ENCODE data around the gene ABHD10.
A peak's percentile ranks its signal among the peaks of the same experiment; 100 is the strongest.

The ABHD10 gene
- total RNA-seq = 7.5 to 104 (median 74.8) reads per million in 18 experiments

- peak; percentile 99 for DNase-seq
Observed at GRCh38 chr3:111978583-111979433, at the start of gene ABHD10. ABHD10 (plus strand) TSS chr3:111979026; CDS start chr3:111979062, 36 bp downstream.

DNA sequence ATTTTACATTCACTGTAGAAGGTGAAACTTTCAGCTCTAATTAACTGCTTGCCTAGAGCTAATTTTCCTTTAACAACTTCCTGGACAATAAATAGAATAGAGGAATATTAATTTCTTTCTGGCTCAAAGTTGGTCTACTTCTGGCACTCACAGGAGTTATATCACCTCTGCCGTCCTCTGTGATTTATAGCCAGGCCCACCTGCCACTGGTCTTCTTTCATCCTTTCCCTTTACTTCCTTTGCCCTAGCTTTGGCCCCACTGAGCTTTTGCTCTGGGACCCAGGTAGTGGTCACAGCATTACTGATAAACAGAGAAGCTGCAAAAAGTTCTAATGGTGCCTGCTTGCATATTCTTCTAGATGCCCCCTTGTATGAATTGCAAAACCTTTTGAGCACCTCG, 49.3 kb upstream of the ABHD10 start:
- DNase-seq = no peak

GRCh38 chr3:111932946-111933345, 45.9 kb upstream of the ABHD10 start:
- DNase-seq = no peak

DNA sequence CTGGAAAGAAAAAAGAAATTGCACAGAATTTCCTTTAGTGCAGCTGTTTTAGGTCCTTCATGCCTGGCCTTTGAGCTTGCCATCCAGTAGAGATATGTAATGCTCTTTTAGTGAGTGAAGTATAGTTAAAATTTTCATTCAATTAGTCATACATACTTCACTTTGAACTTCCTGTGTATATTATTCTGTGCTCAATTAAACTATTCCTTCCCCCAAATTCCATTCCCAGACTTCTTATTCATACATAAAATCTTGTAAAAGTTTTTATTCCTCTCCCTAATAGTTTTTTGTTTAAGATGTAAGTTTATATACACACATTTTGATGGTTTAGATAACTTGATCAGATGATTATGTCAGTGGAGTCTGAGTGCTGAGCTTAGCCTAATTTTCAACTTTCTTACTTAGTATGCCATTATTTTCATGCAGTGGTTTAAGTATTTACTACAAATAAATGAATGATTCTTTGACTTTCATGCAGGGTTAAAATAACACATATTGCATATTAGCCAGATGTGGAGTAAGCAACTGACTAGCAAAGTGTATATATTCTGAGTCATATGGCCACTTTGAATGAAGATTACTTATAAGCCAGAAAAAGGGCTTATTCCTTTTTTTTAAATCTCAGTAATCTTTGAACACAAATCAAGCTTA, 42.5 kb upstream of the ABHD10 start:
- DNase-seq = no peak

DNA sequence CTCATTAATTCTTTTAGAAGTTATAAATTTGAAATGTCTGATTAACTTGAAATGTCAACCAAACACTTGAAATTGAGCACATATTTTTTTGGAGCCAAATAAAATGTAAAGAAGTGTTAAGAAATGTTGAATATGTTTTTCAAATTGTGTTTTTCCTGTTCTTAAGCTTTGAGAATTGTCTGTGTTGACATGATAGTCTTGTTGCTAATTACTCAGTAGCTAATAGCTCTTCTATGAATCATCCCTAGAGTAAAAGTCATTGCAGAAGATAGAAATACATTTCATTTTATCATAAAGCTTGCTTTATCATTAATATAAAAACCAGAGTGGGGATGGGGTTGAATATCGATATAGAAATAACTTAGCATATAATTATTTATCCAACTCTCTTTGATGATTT, 41.9 kb upstream of the ABHD10 start:
- DNase-seq = no peak

DNA sequence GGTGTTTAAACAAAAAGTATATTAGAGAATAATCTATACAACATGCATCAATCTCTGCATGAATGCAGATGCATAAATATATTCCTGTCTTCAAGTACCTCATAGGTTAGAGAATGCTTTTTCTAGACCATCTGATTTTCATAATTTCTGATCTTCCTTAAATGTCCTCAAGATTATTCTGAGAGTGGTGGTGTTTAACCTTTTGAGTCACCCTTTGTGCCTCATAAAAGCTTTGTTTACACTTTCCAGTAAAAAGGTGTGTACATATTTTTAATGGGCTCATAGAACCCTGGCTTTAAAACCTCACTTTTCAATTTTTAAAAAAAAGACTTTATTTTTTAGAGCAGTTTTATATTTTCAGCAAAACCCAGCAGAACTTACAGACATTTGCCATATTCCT, 41.0 kb upstream of the ABHD10 start:
- no peak for DNase-seq

DNA sequence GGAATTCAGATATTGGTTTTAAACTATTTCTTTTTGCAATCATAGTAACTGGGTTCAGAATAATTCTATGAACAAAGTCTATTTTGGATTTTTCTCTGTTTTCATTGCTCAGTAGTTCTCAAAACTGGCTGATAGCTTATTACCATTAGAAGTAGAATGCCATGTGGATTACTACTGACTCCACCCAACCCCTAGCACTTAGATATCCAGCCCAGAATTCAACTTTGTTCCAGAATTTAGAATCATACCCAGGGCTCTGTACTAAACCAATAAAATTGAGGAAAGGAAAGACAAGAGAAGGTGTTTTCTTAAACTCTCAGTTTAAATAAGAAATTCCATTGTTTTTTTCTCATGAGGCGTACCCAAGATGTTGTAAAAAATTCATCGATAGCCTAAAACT, 39.0 kb upstream of the ABHD10 start:
- DNase-seq = no peak

DNA sequence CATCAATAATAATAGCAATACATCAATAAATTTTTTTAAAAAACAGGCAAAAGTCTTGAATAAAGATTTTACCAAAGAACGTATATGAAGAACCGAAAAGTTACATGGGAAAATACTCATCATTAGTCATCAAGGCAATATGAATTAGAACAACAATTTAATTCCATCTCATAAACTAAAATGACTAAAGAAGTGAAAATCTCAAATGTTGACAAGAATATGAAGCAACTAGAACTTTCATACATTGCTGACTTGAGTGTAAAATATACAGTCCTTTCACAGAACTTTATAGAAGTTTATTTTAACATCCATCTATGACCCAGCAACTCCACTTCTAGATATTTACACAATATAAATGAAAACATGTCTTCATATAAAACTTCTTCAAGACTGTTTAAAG, 35.3 kb upstream of the ABHD10 start:
- no peak for DNase-seq

- DNase-seq = peak in 1 of 2 donors; percentile 18
Observed at GRCh38 chr3:111944372-111944771, 34.5 kb upstream of the ABHD10 start.

DNA sequence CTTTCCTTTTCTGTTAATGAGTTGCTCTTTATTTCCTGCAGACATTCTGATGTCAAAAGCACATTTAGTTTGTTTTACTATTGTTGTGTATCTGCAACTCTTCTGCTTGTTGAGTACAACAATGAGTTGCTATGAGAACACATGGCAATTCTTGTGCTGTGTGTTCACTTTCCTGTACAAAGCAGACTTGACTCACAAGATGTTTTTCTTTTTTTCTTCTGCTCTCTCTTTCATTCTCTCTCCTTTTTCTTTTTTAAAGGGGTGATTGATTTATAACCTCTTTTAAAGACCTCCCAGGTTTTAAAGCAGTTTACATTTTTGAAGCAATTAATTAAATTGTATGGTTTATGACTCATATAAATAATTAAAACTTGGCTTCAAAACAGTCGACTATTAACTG, 31.6 kb upstream of the ABHD10 start:
- no peak for DNase-seq

DNA sequence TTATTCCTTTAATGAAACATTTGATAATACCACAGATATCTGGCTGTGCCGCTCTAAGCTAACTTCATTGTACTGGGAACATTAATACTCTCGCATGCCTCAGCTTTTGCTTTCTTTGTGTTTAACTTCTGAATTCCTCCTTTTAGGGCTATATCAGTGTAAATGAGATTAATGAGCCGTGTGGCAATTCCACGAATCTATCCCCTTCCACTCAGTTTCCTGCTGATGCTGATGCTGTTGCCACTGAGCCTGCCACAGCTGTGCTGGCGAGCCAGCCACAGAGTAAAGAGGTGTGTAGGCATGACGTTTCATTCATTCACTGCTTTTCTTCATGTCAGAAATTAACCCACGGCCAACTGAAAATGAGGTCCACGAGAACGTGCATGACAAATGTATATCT, 30.0 kb upstream of the ABHD10 start:
- DNase-seq = no peak

DNA sequence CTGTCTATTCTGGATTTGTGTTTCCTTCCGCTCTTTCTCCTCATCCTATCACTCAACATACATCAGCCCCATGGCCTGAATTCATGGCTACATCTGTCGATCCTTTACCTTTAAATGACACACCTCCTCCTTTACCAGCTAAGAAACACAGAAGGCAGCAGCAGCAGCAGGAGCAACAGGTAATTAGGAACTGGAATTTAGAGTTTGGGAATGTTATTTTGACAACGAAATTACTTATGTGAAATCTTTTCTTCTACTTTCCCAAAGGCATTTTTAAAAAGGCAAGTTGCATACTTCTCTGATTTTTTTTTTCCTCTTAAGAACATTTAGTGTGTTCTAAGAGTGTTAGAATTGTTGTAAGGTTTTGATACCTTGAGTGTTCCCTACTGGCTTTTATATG, 29.1 kb upstream of the ABHD10 start:
- no peak for DNase-seq

DNA sequence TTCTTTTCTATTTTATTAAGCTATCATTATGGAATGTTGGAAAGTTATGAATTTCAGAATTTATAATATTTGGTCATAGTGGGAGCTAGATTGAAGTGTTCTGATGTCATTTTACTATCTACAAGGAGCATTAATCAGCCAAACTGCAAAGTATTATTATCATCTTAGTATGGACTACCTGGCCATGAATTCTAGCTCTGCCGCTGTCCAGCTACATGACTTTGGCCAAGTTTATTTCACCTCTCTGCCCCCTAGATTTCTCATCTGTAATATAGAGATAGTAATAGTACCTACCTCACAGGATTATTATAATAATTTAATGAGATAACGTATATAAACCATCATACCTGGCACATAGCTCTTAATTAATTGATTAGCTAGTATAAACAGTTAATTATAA, 27.8 kb upstream of the ABHD10 start:
- no peak for DNase-seq

GRCh38 chr3:111952086-111952485, 26.7 kb upstream of the ABHD10 start:
- no peak for DNase-seq

GRCh38 chr3:111952866-111953450, 25.9 kb upstream of the ABHD10 start:
- no peak for DNase-seq

- DNase-seq = no peak
Observed at GRCh38 chr3:111954228-111954990, 24.4 kb upstream of the ABHD10 start.

GRCh38 chr3:111955876-111956275, 22.9 kb upstream of the ABHD10 start:
- no peak for DNase-seq

DNA sequence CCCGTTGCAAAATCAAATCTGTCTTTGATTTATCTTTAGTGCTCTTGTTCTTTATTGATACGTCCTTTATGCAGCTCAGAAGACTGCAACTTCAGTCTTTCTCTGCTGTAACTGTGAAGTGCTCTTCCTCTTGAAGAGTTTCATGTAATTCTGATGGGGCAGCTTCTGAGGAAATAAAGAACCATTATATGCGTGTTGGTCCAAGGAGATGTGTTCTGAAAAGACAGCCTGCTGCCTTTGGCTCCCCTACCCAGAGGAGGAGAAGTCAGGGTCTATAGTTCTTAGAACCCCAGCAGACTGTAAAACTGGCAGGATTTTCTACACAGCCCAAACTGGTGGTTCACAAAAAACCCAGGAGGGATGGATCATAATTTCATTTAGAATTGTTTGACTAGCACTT, 22.4 kb upstream of the ABHD10 start:
- no peak for DNase-seq

- DNase-seq = no peak
Observed at GRCh38 chr3:111956995-111957734, 21.7 kb upstream of the ABHD10 start.

GRCh38 chr3:111961461-111962164, 17.2 kb upstream of the ABHD10 start:
- no peak for DNase-seq

DNA sequence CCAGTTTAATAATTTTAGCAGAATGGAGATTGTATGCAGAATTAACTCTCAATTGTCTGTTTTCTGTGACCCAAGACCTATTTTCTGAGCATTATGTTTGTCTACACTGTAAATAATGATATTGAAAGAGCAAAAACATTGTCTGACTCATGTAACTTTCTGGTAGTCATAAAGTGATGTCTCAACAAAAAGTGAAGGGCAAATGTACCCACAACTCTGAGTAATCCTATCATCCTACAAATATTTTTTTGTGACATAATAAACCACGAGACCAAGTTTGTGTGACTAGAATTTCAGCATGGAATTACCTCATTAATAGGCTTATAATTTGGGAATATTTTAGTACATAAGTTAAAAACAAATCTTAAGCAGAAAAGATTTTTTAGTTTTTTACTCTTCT, 15.4 kb upstream of the ABHD10 start:
- peak; percentile 58 to 65 for DNase-seq

DNA sequence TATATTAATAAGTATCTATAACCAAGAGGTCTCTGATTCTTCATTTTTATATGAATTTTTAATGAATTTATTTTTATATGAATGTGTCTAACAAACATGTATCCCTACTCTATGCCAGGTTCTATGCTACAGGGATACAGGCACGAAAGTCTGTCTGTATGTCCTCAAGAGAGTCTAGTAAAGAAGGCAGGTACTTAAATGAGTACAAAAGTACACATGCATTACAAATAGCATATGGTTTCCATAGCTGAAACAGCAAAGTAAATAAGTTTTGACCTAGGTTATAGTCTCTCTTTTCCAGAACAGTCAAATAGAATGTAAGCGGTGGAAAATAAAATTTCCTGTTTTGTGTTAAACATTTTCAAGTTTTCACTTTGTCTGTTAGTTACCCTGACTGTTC, 13.3 kb upstream of the ABHD10 start:
- DNase-seq = no peak
